AG04450 (cell line): ENCODE measurements around the gene DBP. TPM values are rescaled to one million over a fixed set of nuclear protein-coding genes. Genes with fewer than 3 reads are reported as not detected.

Experiments used
- CTCF ChIA-PET: fragments of 300-600, 350-600 bp; formaldehyde crosslinking; extraction: SDS; loops from one replicate; lab custom pipeline; 2022; ENCODE audit warnings: antibody characterized with exemption, inconsistent platforms; lab: Charles Lee
- POLR2A ChIA-PET: fragments of 350-600 bp; formaldehyde crosslinking; extraction: SDS; loops from one replicate; lab custom pipeline; 2021; ENCODE audit warnings: antibody characterized with exemption, inconsistent platforms; lab: Yijun Ruan, JAX
- DNase-seq: peaks from one replicate; pipeline ENCODE4 v3.0.0-alpha.2; 2011; ENCODE audit warnings: low read depth, low spot score
- H3K27ac ChIP-seq: one replicate; pipeline ENCODE4 v1.5.1; 2012; ENCODE audit warnings: low read depth, low read length, control low read depth
- H3K27me3 ChIP-seq: one replicate; pipeline ENCODE4 v1.6.0; 2012; ENCODE audit warnings: low read length; ENCODE audit not compliant: control insufficient read depth, insufficient read depth
- H3K4me3 ChIP-seq: 2 replicates; pipeline ENCODE4 v1.5.1; 2011; ENCODE audit warnings: mild to moderate bottlenecking, low read depth, low read length, control low read depth
- H3K9me3 ChIP-seq: 2 replicates; pipeline ENCODE4 v1.5.1; 2012; ENCODE audit warnings: low read length; ENCODE audit not compliant: control insufficient read depth, insufficient read depth
- polyA plus RNA-seq: library from polyadenylated mRNA; depleted of rRNA; stranded (reverse); fragments of >200 nt; gene quantifications from 2 replicates; pipeline ENCODE4 v1.2.3, GENCODE V29; 2011
- TF ChIP-seq, protein P1 (sequence below): IDR thresholded peaks from 2 replicates; pipeline ENCODE4 v1.5.1; 2011; ENCODE audit warnings: low read depth, low read length, control low read depth, inconsistent platforms

Gene DBP
- polyA plus RNA-seq, 1 experiment = 4.0 TPM

DNA sequence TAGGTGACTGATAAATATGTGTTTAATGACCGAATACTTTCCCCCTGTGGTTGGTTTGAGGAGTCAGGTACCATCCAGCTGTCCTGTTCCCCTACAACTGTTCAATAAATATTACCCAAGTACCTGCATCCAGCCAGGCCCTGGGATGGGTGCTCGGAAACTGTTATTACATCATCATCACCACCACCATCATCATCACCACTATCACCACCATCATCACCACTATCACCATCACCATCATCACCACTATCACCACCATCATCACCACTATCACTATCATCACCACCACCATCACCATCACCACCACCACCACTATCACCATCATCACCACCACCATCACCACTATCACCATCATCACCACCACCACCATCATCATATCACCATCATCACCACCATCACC is 31.6 kb upstream of the DBP start:
- ChIA-PET CTCF (no interaction called here), POLR2A (no interaction called here)
- DNase-seq = no peak
- Histone ChIP-seq H3K4me3 (no peak overlapping the region), H3K9me3 (no peaks in the 10 kb centered on the region; the same call in 1 of the 2 replicates), H3K27me3 (peaks cover 3% of the 10 kb centered on the region), H3K27ac (no peak overlapping the region)
- TF ChIP-seq, protein P1, sequence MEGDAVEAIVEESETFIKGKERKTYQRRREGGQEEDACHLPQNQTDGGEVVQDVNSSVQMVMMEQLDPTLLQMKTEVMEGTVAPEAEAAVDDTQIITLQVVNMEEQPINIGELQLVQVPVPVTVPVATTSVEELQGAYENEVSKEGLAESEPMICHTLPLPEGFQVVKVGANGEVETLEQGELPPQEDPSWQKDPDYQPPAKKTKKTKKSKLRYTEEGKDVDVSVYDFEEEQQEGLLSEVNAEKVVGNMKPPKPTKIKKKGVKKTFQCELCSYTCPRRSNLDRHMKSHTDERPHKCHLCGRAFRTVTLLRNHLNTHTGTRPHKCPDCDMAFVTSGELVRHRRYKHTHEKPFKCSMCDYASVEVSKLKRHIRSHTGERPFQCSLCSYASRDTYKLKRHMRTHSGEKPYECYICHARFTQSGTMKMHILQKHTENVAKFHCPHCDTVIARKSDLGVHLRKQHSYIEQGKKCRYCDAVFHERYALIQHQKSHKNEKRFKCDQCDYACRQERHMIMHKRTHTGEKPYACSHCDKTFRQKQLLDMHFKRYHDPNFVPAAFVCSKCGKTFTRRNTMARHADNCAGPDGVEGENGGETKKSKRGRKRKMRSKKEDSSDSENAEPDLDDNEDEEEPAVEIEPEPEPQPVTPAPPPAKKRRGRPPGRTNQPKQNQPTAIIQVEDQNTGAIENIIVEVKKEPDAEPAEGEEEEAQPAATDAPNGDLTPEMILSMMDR = no peak

DNA sequence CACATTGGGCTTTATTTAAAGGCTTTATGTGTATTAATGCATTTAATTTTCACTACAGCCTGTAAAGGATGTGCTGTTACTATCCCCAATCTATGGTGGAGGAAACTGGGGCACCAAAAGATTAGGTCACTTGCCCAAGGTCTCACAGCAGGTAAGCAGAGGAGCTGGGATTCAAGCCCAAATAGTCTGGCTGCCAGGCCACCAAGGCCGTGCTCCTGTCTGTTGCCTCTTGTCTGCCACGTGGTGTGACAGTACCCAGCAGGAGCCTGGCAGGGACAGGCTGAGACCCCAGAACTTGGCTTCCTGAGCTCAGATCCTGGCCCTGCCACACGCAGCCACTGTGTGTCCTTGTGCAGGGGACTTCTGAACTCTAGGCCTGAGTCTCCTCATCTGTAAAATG is 31.2 kb upstream of the DBP start:
- DNase-seq = no peak
- H3K27me3 ChIP-seq = peaks cover 3% of the 10 kb centered on the region
- POLR2A ChIA-PET = no interaction called here
- no peak overlapping the region for H3K4me3 ChIP-seq
- TF ChIP-seq, protein P1 = no peak
- CTCF ChIA-PET = no interaction called here
- H3K9me3 ChIP-seq = no peaks in the 10 kb centered on the region; the same call in 1 of the 2 replicates
- no peak overlapping the region for H3K27ac ChIP-seq

DNA sequence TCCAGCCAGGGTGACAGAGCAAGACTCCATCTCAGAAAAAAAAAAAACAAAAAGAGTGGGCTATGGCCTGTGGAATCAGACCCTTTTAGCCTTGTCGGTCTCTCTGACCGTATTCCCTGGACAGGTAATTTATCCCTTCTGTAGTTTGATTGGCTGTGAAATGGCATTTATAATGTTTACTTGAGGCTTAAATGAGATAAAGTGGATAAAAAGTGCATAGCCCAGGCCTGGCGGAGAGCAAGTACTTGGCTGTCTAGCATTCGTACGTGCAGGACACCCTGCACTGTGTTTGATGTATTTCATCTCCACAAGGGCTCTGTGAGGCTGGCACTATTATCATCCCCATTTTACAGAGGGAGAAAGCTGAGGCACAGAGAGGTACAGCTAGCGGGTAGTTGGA is 28.6 kb upstream of the DBP start:
- CTCF ChIA-PET = interaction anchor here (4.8 kb wide), 1 partner anchor 9 kb away, joined by 22 read pairs; no protein-coding TSS in a partner anchor
- Histone ChIP-seq H3K27me3 (no peaks in the 10 kb centered on the region), H3K27ac (no peak overlapping the region), H3K4me3 (no peak overlapping the region), H3K9me3 (no peaks in the 10 kb centered on the region; the same call in 1 of the 2 replicates)
- TF ChIP-seq, protein P1 = no peak
- POLR2A ChIA-PET = no interaction called here
- no peak for DNase-seq

DNA sequence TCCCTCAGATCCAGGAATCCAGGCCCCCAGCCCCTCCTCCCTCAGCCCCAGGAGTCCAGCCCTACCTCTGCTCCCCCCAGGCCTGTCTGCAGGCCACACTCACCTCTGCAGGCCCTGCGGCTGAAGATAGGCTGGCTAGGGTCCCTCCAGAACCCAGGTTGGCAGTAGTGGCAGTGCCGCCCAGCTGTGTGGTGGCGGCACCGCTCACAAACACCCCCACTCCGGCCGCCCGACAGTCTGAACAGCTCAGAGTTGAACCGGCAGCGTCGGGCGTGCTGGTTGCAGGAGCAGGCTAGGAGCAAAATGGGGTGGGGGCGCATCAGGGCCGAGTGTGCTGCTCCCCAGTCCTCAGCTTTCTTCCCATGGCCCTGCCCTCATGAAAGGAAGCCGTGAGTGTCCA is 27.3 kb upstream of the DBP start:
- no peaks in the 10 kb centered on the region for H3K27me3 ChIP-seq
- ChIA-PET CTCF (interaction anchor here (4.8 kb wide), 1 partner anchor 11 kb away, joined by 22 read pairs; no protein-coding TSS in a partner anchor), POLR2A (interaction anchor here (0.6 kb wide), 1 partner anchor 56 kb away, joined by 3 read pairs; no protein-coding TSS in a partner anchor)
- H3K4me3 ChIP-seq = no peak overlapping the region
- TF ChIP-seq, protein P1 = no peak
- no peak for DNase-seq
- H3K27ac ChIP-seq = no peak overlapping the region
- H3K9me3 ChIP-seq = no peaks in the 10 kb centered on the region

DNA sequence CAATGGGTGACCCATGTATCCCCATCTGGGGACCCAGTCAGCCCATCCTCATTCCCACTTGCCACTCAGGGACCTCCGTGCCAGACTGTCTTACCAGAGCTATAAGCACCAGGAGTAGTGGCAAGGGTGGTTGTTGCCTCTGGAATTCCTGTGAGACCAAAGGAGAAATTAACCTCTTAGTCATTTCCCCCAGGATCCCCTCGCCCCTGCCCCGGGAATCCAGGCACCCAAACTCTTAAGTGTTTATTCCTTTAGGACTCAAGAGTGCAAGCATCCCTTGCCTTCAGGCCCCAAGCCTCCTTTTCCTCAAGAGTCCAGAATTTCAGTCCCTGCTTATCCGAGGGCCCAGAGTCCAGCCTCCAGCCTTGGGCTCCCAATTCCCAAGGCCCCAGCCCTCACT is 26.5 kb upstream of the DBP start:
- DNase-seq = no peak
- Histone ChIP-seq H3K27me3 (no peaks in the 10 kb centered on the region), H3K4me3 (no peak overlapping the region), H3K27ac (no peak overlapping the region), H3K9me3 (no peaks in the 10 kb centered on the region)
- POLR2A ChIA-PET = no interaction called here
- CTCF ChIA-PET = interaction anchor here (4.8 kb wide), 1 partner anchor 11 kb away, joined by 22 read pairs; no protein-coding TSS in a partner anchor
- TF ChIP-seq, protein P1 = no peak
